ENCODE results near the gene LPO.

The LPO gene

DNA sequence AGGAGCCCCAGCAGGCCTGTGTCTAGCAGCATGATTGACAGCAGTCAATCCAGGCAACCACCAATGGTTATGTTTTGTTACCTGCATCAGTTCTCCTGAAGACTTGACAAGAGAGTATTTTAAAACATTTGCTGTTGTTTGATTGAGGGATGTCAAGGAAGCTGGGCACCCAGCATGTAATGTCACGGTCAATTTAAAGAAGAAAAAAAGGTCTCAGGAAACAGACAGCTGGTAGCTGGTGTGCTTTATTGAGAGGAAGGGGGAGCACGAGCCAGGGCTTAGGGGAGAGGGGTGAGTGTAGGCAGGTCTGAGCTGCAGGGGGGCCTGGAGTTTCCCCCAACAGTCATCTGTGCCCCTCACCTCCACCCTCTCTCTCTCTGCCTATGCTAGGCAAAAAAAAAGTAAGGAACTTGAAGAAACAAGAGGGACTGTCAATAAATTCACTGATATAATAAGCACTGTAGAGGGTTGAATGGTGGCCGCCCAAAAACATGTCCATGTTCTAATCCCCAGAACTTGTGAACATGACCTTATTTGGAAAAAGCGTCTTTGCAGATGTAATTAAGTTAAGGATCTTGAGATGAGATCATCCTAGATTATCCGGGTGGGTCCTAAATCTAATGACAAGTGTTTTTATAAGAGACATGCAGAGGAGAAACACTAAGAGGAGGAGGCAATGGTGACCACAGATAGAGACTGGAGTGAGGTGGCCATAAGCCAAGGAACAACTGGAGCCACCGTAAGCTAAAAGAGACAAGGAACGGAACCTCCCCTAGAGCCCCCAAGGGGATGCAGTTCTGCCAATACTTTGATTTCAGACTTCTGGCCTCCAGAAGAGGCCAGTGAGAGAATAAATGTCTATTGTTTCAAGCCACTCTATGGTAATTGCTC, 75.7 kb downstream of the LPO start:
- Histone ChIP-seq H3K4me1 (ENCODE audit: low read length) (peaks cover 9% of the 10 kb centered on the region), H3K36me3 (replicated peaks; ENCODE audit: low read depth, low read length) (peaks cover 3% of the 10 kb centered on the region), H3K9ac (ENCODE audit: low read length) (no peak overlapping the region), H3K27ac (ENCODE audit: low read length) (no peak overlapping the region), H3K79me2 (ENCODE audit: low read length) (no peaks in the 10 kb centered on the region), H4K20me1 (ENCODE audit: insufficient read depth, low read length) (no peaks in the 10 kb centered on the region), H3K27me3 (ENCODE audit: low read depth, low read length) (no peaks in the 10 kb centered on the region), H3K9me3 (ENCODE audit: insufficient read depth, low read length) (no peaks in the 10 kb centered on the region), H3K4me2 (ENCODE audit: low read length) (no peak overlapping the region), H3K4me3 (ENCODE audit: low read length) (no peak overlapping the region), H2AFZ (ENCODE audit: low read depth, low read length) (no peak overlapping the region)
- no peak for TF ChIP-seq CTCF (IDR thresholded peaks at IDR 0.05; ENCODE audit: low read depth, low read length)

GRCh38 chr17:58314706-58315015, 76.3 kb downstream of the LPO start:
- Histone ChIP-seq H3K9me3 (ENCODE audit: insufficient read depth, low read length) (no peaks in the 10 kb centered on the region), H3K4me1 (ENCODE audit: low read length) (peaks cover 9% of the 10 kb centered on the region), H3K4me3 (ENCODE audit: low read length) (no peak overlapping the region), H2AFZ (ENCODE audit: low read depth, low read length) (no peak overlapping the region), H3K79me2 (ENCODE audit: low read length) (no peaks in the 10 kb centered on the region), H3K36me3 (replicated peaks; ENCODE audit: low read depth, low read length) (peaks cover 3% of the 10 kb centered on the region), H3K27me3 (ENCODE audit: low read depth, low read length) (no peaks in the 10 kb centered on the region), H3K27ac (ENCODE audit: low read length) (no peak overlapping the region), H3K9ac (ENCODE audit: low read length) (no peak overlapping the region), H4K20me1 (ENCODE audit: insufficient read depth, low read length) (no peaks in the 10 kb centered on the region), H3K4me2 (ENCODE audit: low read length) (no peak overlapping the region)
- TF ChIP-seq EZH2phosphoT487 (IDR thresholded peaks at IDR 0.05; ENCODE audit: low read depth): no peak

GRCh38 chr17:58315281-58315711, 76.9 kb downstream of the LPO start:
- no peak overlapping the region for H3K9ac ChIP-seq (ENCODE audit: low read length)
- TF ChIP-seq EZH2phosphoT487 (IDR thresholded peaks at IDR 0.05; ENCODE audit: low read depth): no peak
- no peak for TF ChIP-seq CTCF (IDR thresholded peaks at IDR 0.05; ENCODE audit: low read depth, low read length)
- peaks cover 3% of the 10 kb centered on the region for H3K36me3 ChIP-seq (replicated peaks; ENCODE audit: low read depth, low read length)
- peaks cover 9% of the 10 kb centered on the region for H3K4me1 ChIP-seq (ENCODE audit: low read length)
- H3K9me3 ChIP-seq (ENCODE audit: insufficient read depth, low read length): no peaks in the 10 kb centered on the region
- no peak overlapping the region for H3K4me3 ChIP-seq (ENCODE audit: low read length)
- H3K79me2 ChIP-seq (ENCODE audit: low read length): no peaks in the 10 kb centered on the region
- no peak overlapping the region for H2AFZ ChIP-seq (ENCODE audit: low read depth, low read length)
- no peak overlapping the region for H3K4me2 ChIP-seq (ENCODE audit: low read length)
- no peaks in the 10 kb centered on the region for H4K20me1 ChIP-seq (ENCODE audit: insufficient read depth, low read length)
- H3K27ac ChIP-seq (ENCODE audit: low read length): no peak overlapping the region
- H3K27me3 ChIP-seq (ENCODE audit: low read depth, low read length): no peaks in the 10 kb centered on the region

GRCh38 chr17:58315750-58316149, 77.4 kb downstream of the LPO start:
- H3K4me2 ChIP-seq (ENCODE audit: low read length): no peak overlapping the region
- H3K9me3 ChIP-seq (ENCODE audit: insufficient read depth, low read length): no peaks in the 10 kb centered on the region
- H3K36me3 ChIP-seq (replicated peaks; ENCODE audit: low read depth, low read length): peaks cover 3% of the 10 kb centered on the region
- H3K27me3 ChIP-seq (ENCODE audit: low read depth, low read length): no peaks in the 10 kb centered on the region
- H2AFZ ChIP-seq (ENCODE audit: low read depth, low read length): no peak overlapping the region
- peaks cover 9% of the 10 kb centered on the region for H3K4me1 ChIP-seq (ENCODE audit: low read length)
- no peak overlapping the region for H3K4me3 ChIP-seq (ENCODE audit: low read length)
- H3K79me2 ChIP-seq (ENCODE audit: low read length): no peaks in the 10 kb centered on the region
- no peak for TF ChIP-seq EZH2phosphoT487 (IDR thresholded peaks at IDR 0.05; ENCODE audit: low read depth)
- TF ChIP-seq CTCF (IDR thresholded peaks at IDR 0.05; ENCODE audit: low read depth, low read length): no peak
- no peak overlapping the region for H3K27ac ChIP-seq (ENCODE audit: low read length)
- H3K9ac ChIP-seq (ENCODE audit: low read length): no peak overlapping the region
- H4K20me1 ChIP-seq (ENCODE audit: insufficient read depth, low read length): no peaks in the 10 kb centered on the region
